ENCODE results near the gene FHIT. TPM values are rescaled to one million over a fixed set of nuclear protein-coding genes. Genes with fewer than 3 reads are reported as not detected.

Gene FHIT
- total and polyA plus RNA-seq, 10 of the 15 experiments (the other 5 are each of a cell fraction or from before 2014, with no cell fraction given) = 4.2 to 14.9 (median 9.4) TPM

GRCh38 chr3:59914251-59914650, 1337.0 kb downstream of the FHIT start:
- SMC1A ChIA-PET (ENCODE audit: uncharacterized antibody, unreplicated experiment) = no interaction called here
- FAIRE-seq = no peak
- BruUV-seq (replicated peaks) = no TSS peak

More at GRCh38 chr3:59914251-59914650, 1337.0 kb downstream of the FHIT start:
- H3K9me3 ChIP-seq (replicated peaks; ENCODE audit: control insufficient read depth, insufficient read depth, low read length) = no peaks in the 10 kb centered on the region
- no peak overlapping the region for H3K9ac ChIP-seq (ENCODE audit: control insufficient read depth, insufficient read depth, low read length)
- intact Hi-C loops (cut with micrococcal nuclease; ENCODE audit: unreplicated experiment) = no loop called here
- no peak overlapping the region for H2AFZ ChIP-seq (ENCODE audit: control insufficient read depth, low read depth, low read length)
- ChIA-PET RAD21 (ENCODE audit: unreplicated experiment) (no interaction called here), POLR2A (no interaction called here), CTCF (no interaction called here)
- no peaks in the 10 kb centered on the region for H3K36me3 ChIP-seq (ENCODE audit: control insufficient read depth in 2 of 2, insufficient read depth in 2 of 2, low read length in 1 of 2)
- no peak overlapping the region for H3K4me3 ChIP-seq
- no peak for ATAC-seq
- H3K4me1 ChIP-seq (ENCODE audit: control insufficient read depth, insufficient read depth, low read length) = no peaks in the 10 kb centered on the region
- no peak for TF ChIP-seq HSF1 (IDR thresholded peaks at IDR 0.05; ENCODE audit: low read depth, low read length)
- TF ChIP-seq HDAC6 (IDR thresholded peaks at IDR 0.05; ENCODE audit: unreplicated experiment) = no peak
- no peak for TF ChIP-seq NFXL1 (IDR thresholded peaks at IDR 0.05; ENCODE audit: borderline replicate concordance)
- TF ChIP-seq SP1 (IDR thresholded peaks at IDR 0.05; ENCODE audit: low read depth, low read length) = no peak
- no peak for TF ChIP-seq FOXM1 (IDR thresholded peaks at IDR 0.05; ENCODE audit: low read depth, low read length)
- no peak for TF ChIP-seq STAT3 (IDR thresholded peaks at IDR 0.05; ENCODE audit: low read depth, low read length)
- TF ChIP-seq SREBF1 (IDR thresholded peaks at IDR 0.05; ENCODE audit: low read length) = no peak
- no peak for TF ChIP-seq ZNF207 (IDR thresholded peaks at IDR 0.05; ENCODE audit: borderline replicate concordance)
- TF ChIP-seq JUNB (IDR thresholded peaks at IDR 0.05) = no peak
- no peak for TF ChIP-seq MYC (IDR thresholded peaks at IDR 0.05; ENCODE audit: insufficient read depth, insufficient read length, insufficient replicate concordance, low read length, severe bottlenecking)
- TF ChIP-seq ZNF622 (IDR thresholded peaks at IDR 0.05) = no peak
- TF ChIP-seq PML (IDR thresholded peaks at IDR 0.05; ENCODE audit: low read length) = no peak
- no peak for TF ChIP-seq BCL11A (IDR thresholded peaks at IDR 0.05; ENCODE audit: low read depth, low read length)
- no peak for TF ChIP-seq SIN3A (IDR thresholded peaks at IDR 0.05; ENCODE audit: low read depth, low read length)
- TF ChIP-seq CEBPB (IDR thresholded peaks at IDR 0.05; ENCODE audit: borderline replicate concordance in 1 of 2, low read depth in 2 of 2, low read length in 2 of 2) = no peak
- no peak for TF ChIP-seq SUZ12 (IDR thresholded peaks at IDR 0.05; ENCODE audit: unreplicated experiment)
- H4K20me1 ChIP-seq (ENCODE audit: control insufficient read depth, insufficient read depth) = no peaks in the 10 kb centered on the region
- H3K4me2 ChIP-seq (ENCODE audit: control insufficient read depth, insufficient read depth) = no peak overlapping the region
- no peaks in the 10 kb centered on the region for H3K27me3 ChIP-seq (replicated peaks in 1 of 2; ENCODE audit: control insufficient read depth in 2 of 2, insufficient read depth in 2 of 2, low read length in 1 of 2)
- WGBS (ENCODE audit: insufficient coverage, insufficient replicate concordance, low lambda C conversion rate, missing lambda C conversion rate) = 50% methylated on average over 6 of the region's 6 CpGs
- in situ Hi-C loops (cut with MboI) = no loop called here
- no peaks in the 10 kb centered on the region for H3K79me2 ChIP-seq (ENCODE audit: control insufficient read depth, insufficient read depth, low read length)
- no peak for DNase-seq (ENCODE audit: low read depth, low spot score)
- H3K27ac ChIP-seq (ENCODE audit: control insufficient read depth, insufficient read depth) = no peak overlapping the region
